GM10266 (cell line): ENCODE data around the gene KIF26A.

Experiments used
- DNase-seq: peaks from one replicate; pipeline ENCODE4 v3.0.0; 2012; ENCODE audit errors: extremely low spot score
- CTCF ChIP-seq: IDR thresholded peaks from 2 replicates; pipeline ENCODE4 v1.5.1; 2012; ENCODE audit warnings: mild to moderate bottlenecking, low read depth; ENCODE audit not compliant: control insufficient read depth, insufficient read depth; ENCODE audit errors: missing control alignments

The KIF26A gene

DNA sequence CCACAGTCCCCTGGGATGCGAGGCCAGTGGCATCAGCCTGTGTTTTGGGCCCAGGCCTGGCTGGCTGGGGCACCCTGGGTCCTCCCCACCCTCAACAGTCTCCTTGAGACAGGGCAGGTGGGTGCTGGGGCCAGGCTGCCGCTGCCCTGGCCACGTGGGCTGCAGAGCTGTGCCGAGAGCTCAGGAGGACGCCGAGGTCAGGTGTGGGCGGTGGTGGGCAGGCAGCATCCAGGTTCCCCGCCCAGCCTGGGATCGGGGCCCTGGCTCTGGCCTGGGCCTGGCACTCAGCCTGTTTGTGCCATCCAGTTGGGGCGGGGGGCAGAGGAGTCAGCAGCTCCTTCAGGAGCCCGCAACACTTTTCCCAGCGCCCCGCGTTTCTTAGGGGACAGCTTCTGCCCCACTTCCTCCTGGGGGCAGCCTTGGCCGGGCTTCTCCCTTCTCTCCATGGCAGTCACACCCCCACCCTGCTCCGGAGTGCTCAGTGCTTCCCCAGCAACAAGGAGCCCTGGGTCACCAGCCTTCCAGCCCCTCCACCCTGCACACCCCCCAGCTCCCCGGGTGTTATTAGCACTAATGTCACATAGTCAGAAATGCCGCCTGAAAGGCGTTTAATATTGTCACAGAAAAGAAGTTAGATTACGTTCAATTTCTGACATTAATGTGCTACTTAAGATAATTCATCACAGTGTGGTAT lies 30.8 kb downstream of the KIF26A start:
- DNase-seq: no peak
- TF ChIP-seq CTCF: no peak

DNA sequence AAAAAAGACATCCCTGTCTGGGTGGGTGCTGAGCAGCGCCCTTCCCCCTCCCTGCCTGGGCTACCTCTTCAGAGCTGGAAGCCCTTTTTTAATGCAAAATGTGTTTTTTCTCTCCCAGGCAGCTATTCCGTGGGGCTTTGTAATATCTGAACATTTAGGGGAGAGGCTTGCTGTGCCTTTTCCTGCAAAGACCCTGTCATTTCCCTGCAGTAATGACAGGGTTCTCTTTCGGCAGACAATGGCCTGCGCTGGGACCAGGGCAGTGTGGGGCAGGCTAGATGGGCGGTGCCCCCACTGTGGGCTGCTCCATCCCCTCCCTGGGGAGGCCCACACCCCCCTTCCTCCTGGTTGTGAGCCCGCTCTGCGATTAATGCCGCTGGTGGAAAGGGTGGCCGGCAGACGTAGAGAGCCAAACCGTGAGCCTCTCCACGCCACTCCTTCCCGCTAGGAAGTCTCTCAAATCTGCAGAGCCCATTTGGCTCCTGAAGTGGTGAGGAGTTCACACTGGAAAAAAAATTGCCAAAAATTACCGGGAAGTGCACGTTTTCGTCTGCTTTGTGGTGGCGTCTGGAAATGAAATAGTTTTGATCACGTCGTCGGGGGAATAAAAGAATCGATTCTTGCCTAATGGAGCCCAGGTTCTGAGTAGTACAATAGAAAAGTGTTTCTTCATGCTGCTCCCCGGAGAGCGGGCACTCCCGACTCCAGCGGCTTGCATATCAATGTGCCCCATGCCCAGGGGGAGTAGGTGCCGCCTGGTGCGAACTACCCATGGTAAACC lies 31.5 kb downstream of the KIF26A start:
- no peak for TF ChIP-seq CTCF
- no peak for DNase-seq

DNA sequence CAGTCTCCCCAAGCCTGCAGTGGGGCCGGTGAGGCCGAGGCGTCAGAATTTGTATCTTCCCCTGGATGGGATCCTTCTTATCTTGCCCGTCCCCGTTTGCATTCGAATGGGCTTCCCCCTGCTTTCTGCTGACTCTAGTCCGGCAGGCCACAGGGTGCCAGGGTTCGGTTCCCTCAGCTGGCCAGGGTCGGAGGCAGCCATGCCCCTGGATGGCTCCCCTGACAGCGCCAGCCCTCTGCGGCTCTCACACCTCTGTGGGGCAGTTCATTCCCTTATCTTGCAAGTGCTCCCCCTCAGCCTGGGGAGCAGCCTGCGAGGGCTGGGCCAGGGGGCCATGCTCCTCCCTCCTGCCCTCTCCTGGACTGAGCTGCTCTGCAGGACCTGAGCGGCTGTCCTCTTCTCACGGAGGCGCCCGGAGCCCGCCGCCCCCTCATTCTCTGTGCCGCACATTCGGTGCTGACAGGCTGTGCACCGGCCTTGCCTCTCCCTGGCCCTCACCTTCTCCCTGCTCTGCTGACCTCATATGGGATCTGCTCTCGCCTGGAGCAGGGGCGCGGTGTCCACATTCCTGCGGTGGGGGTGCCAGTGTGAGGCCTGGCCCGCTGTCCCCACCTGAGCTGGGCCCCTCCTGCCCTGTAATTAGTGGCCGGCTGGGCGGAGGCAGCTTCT lies 32.8 kb downstream of the KIF26A start:
- DNase-seq: no peak
- no peak for TF ChIP-seq CTCF

DNA sequence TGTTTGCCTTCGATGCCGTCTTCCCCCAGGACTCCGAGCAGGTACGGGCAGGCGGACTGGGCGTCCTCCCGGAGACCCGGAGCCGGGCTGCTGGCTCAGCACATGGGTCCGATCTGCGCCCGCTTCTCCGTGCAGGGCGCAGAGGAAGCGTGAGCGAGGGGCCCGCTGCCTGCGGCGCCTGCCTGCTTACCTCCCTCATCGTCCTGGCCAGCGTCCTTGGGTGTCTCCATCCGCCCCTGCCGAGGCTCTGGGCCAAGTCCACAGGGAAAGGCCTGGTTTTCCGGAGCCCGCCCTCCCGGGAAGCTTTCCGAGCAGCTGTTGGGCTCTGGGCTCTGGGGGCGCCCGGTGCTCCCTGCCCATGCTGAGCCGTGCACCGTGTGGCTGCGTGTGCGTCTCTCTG lies 33.5 kb downstream of the KIF26A start:
- no peak for TF ChIP-seq CTCF
- DNase-seq: no peak

DNA sequence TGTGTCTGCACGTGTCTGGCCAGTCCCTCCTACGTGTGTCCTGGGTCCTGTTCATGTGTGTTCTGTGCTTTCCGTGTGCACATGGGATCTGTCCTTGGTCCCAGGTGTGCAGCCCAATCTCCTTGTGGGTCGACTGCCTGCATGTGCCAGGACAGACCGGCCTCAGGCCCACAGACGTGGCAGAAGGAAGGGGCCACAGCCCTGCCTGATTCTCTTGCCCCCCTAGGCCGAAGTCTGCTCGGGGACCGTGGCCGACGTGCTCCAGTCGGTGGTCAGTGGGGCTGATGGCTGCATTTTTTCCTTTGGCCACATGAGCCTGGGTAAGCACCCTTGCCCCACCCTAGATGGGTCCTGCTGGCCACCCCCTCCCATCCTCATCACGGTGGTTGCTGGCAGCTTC lies 34.0 kb downstream of the KIF26A start:
- no peak for TF ChIP-seq CTCF
- no peak for DNase-seq

DNA sequence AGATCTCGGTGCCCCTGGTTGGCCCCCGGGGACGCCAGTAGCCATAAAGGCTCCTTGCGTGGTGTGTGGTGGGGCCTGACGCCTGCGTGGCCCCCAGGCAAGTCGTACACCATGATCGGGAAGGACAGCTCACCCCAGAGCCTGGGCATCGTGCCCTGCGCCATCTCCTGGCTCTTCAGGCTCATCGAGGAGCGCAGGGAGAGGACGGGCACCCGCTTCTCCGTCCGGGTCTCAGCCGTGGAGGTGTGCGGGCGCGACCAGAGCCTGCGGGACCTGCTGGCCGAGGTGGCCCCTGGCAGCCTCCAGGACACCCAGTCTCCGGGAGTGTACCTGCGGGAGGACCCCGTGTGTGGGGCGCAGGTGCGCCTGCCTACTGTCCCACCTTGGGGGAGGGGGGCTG lies 34.5 kb downstream of the KIF26A start:
- no peak for DNase-seq
- no peak for TF ChIP-seq CTCF

DNA sequence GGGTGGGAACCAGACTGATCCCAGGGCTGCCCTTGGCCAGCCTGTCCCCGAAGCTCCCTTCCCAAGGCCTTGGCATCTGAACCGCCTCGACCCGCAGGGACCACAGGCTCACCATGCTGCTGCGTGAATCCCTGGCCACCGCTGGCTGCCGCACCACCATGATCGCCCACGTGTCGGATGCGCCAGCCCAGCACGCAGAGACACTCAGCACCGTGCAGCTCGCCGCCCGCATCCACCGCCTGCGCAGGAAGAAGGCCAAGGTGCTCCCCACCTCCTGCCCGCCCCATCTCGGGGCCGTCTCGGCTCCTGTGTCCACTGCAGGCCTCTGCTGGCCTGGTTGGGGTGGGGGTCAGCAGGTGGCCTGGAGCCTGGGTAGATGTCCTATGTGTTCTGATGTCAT lies 35.7 kb downstream of the KIF26A start:
- no peak for DNase-seq
- no peak for TF ChIP-seq CTCF
